Neuronal stem cell (in vitro differentiated cells): ENCODE results near the gene PRPF38A.

Experiments
- DNase-seq: peaks from one replicate; pipeline ENCODE4 v3.0.0-alpha.2; 2013; ENCODE audit warnings: low spot score
- H2AFZ ChIP-seq: one replicate; pipeline ENCODE4 v1.6.1; 2013; ENCODE audit warnings: mild to moderate bottlenecking, low read length, inconsistent platforms
- H2AK5ac ChIP-seq: 2 replicates; pipeline ENCODE4 v1.6.1; 2013; ENCODE audit warnings: low read depth, mild to moderate bottlenecking, inconsistent platforms, low read length, moderate library complexity, mixed read lengths
- H2BK120ac ChIP-seq: 2 replicates; pipeline ENCODE4 v1.6.1; 2013; ENCODE audit warnings: low read depth, mild to moderate bottlenecking, inconsistent platforms, low read length, moderate library complexity, mixed read lengths
- H2BK12ac ChIP-seq: one replicate; pipeline ENCODE4 v1.6.1; 2013; ENCODE audit warnings: low read length, inconsistent platforms
- H2BK15ac ChIP-seq: 2 replicates; pipeline ENCODE4 v1.6.1; 2013; ENCODE audit warnings: mild to moderate bottlenecking, low read length, inconsistent platforms, mixed read lengths
- H2BK5ac ChIP-seq: one replicate; pipeline ENCODE4 v1.6.1; 2013; ENCODE audit warnings: inconsistent platforms, mild to moderate bottlenecking, low read length, moderate library complexity
- H3K14ac ChIP-seq: one replicate; pipeline ENCODE4 v1.6.1; 2013; ENCODE audit warnings: low read length, inconsistent platforms
- H3K18ac ChIP-seq: 2 replicates; pipeline ENCODE4 v1.6.1; 2013; ENCODE audit warnings: low read length, inconsistent platforms
- H3K23ac ChIP-seq: 2 replicates; pipeline ENCODE4 v1.6.1; 2013; ENCODE audit warnings: low read depth, mild to moderate bottlenecking, mixed read lengths, low read length, inconsistent platforms; ENCODE audit not compliant: poor library complexity
- H3K27ac ChIP-seq: replicated peaks from 3 replicates; pipeline ENCODE4 v1.5.1; 2013; ENCODE audit warnings: low read length, inconsistent platforms
- H3K27me3 ChIP-seq, 3 experiments: 2 replicates each; pipeline ENCODE4 v1.6.1; 2013; ENCODE audit warnings: low read length in 3 of 3, mild to moderate bottlenecking in 2 of 3, inconsistent platforms in 1 of 3, low read depth in 1 of 3, mixed read lengths in 1 of 3, moderate library complexity in 1 of 3; ENCODE audit not compliant: control insufficient read depth in 3 of 3, insufficient read depth in 3 of 3
- H3K36me3 ChIP-seq, 2 donors: replicated peaks in 1 of 2; 2 replicates each; pipeline ENCODE4 v1.6.1; 2013; ENCODE audit warnings: low read length in 2 of 2; ENCODE audit not compliant: control insufficient read depth in 2 of 2, insufficient read depth in 2 of 2
- H3K4ac ChIP-seq: 2 replicates; pipeline ENCODE4 v1.6.1; 2013; ENCODE audit warnings: inconsistent platforms, mild to moderate bottlenecking, low read length, moderate library complexity
- H3K4me1 ChIP-seq, 2 donors: 1 replicate in 1 of 2; 2 replicates in 1 of 2; pipeline ENCODE4 v1.6.1; 2013; ENCODE audit warnings: low read length in 2 of 2, low read depth in 1 of 2; ENCODE audit not compliant: control insufficient read depth in 2 of 2, insufficient read depth in 1 of 2
- H3K4me2 ChIP-seq: one replicate; pipeline ENCODE4 v1.6.1; 2013; ENCODE audit warnings: mild to moderate bottlenecking, low read length, inconsistent platforms; ENCODE audit not compliant: insufficient read depth, poor library complexity, severe bottlenecking
- H3K4me3 ChIP-seq, 2 donors: 2 replicates each; pipeline ENCODE4 v1.5.1; 2013; ENCODE audit warnings: low read length in 2 of 2, mild to moderate bottlenecking in 2 of 2, inconsistent platforms in 1 of 2, moderate library complexity in 1 of 2
- H3K79me1 ChIP-seq: one replicate; pipeline ENCODE4 v1.6.1; 2013; ENCODE audit warnings: low read depth, mild to moderate bottlenecking, inconsistent platforms, low read length, moderate library complexity
- H3K9ac ChIP-seq: one replicate; pipeline ENCODE4 v1.6.1; 2013; ENCODE audit warnings: mild to moderate bottlenecking, low read depth, low read length, inconsistent platforms; ENCODE audit not compliant: poor library complexity
- H3K9me3 ChIP-seq, 2 donors: replicated peaks in 1 of 2; 2 replicates each; pipeline versions ENCODE3 to v1.6.1; 2013; ENCODE audit warnings: low read length in 2 of 2, mild to moderate bottlenecking in 2 of 2, inconsistent platforms in 1 of 2, low read depth in 1 of 2, mixed read lengths in 1 of 2, moderate library complexity in 1 of 2; ENCODE audit not compliant: control insufficient read depth in 2 of 2, insufficient read depth in 1 of 2
- H4K8ac ChIP-seq: one replicate; pipeline ENCODE4 v1.6.1; 2013; ENCODE audit warnings: low read depth, mild to moderate bottlenecking, inconsistent platforms, low read length, moderate library complexity
- H4K91ac ChIP-seq: one replicate; pipeline ENCODE4 v1.6.1; 2013; ENCODE audit warnings: low read length, low read depth, mild to moderate bottlenecking, inconsistent platforms; ENCODE audit not compliant: poor library complexity
- WGBS, 2 donors: extraction: QIAGEN DNeasy Blood & Tissue Kit; methylation state at CpG; one replicate each; pipeline ENCODE4 v1.1.7; 2013; ENCODE audit warnings: missing lambda C conversion rate in 2 of 2, mixed read lengths in 1 of 2; ENCODE audit not compliant: insufficient read length in 2 of 2, insufficient replicate concordance in 1 of 2; ENCODE audit errors: extremely low coverage in 2 of 2; 5-methylcytosine and 5-hydroxymethylcytosine counted together

The PRPF38A gene

DNA sequence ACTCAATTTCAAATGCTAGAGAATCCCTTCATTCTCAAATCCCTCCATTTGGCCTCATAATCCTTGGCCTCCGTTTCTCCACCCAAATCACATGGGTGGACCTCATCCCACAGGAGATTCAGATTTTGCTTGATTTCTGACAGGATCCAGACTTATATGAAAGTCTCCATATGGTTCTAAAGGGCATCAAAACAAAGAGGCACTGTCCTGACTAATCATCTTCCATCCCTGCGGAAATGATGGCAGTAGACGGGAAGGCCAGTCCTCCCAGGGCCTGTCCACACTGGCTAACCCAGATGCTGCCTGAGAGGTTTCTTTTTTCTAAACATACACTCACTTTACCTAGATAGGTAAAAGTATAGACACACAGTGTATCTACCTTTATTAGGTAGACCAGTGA, 19.0 kb upstream of the PRPF38A start:
- peaks cover 61 to 100% of the 10 kb centered on the region in 2 donors for H3K36me3 ChIP-seq
- H3K23ac ChIP-seq: no peak overlapping the region
- H3K4me3 ChIP-seq: no peak overlapping the region
- H3K27ac ChIP-seq: no peak overlapping the region
- H2BK12ac ChIP-seq: no peak overlapping the region
- no peaks in the 10 kb centered on the region for H3K79me1 ChIP-seq
- H2BK15ac ChIP-seq: no peak overlapping the region
- H3K9me3 ChIP-seq: no peaks in the 10 kb centered on the region
- H4K8ac ChIP-seq: no peak overlapping the region
- H4K91ac ChIP-seq: no peak overlapping the region
- no peak overlapping the region for H2BK120ac ChIP-seq
- no peak overlapping the region for H2BK5ac ChIP-seq
- no peak overlapping the region for H3K4ac ChIP-seq
- no peaks in the 10 kb centered on the region for H3K4me1 ChIP-seq
- no peak overlapping the region for H3K9ac ChIP-seq
- H2AK5ac ChIP-seq: no peak overlapping the region
- no peak overlapping the region for H3K14ac ChIP-seq
- H3K27me3 ChIP-seq: no peaks in the 10 kb centered on the region
- H3K18ac ChIP-seq: no peak overlapping the region
- DNase-seq: no peak
- no peak overlapping the region for H2AFZ ChIP-seq
- no peak overlapping the region for H3K4me2 ChIP-seq
- no CpG with 5 or more reads among the region's 3 CpGs for WGBS, 2 donors

DNA sequence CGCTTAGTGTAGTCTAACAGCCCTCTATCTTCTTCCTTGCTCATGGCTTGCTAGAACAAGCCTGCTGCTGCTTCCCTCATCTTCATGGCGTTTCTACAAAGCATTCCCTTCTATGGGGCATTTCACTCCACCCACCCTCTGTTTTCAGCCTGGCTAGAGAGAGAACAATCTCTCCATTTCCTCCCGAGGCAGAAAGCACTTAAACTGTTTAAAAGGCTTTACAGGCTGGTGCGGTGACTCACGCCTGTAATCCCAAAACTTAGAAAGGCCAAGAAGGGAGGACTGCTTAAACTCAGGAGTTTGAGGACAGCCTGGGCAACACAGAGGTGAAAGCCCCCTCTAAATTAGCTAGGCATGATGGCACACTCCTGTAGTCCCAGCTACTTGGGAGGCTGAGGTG, 17.9 kb upstream of the PRPF38A start:
- no peak overlapping the region for H4K91ac ChIP-seq
- H3K27me3 ChIP-seq: no peaks in the 10 kb centered on the region
- no CpG with 5 or more reads among the region's 5 CpGs for WGBS, 2 donors
- no peak overlapping the region for H3K4me2 ChIP-seq
- H3K18ac ChIP-seq: no peak overlapping the region
- no peak overlapping the region for H2AK5ac ChIP-seq
- no peak overlapping the region for H3K27ac ChIP-seq
- no peak overlapping the region for H2BK5ac ChIP-seq
- no peak overlapping the region for H2BK15ac ChIP-seq
- H3K14ac ChIP-seq: no peak overlapping the region
- peaks cover 54 to 94% of the 10 kb centered on the region in 2 donors for H3K36me3 ChIP-seq
- no peaks in the 10 kb centered on the region for H3K4me1 ChIP-seq
- H3K9ac ChIP-seq: no peak overlapping the region
- no peaks in the 10 kb centered on the region for H3K9me3 ChIP-seq
- H2BK12ac ChIP-seq: no peak overlapping the region
- H2AFZ ChIP-seq: no peak overlapping the region
- H3K79me1 ChIP-seq: no peaks in the 10 kb centered on the region
- DNase-seq: no peak
- no peak overlapping the region for H2BK120ac ChIP-seq
- H3K23ac ChIP-seq: no peak overlapping the region
- H3K4me3 ChIP-seq: no peak overlapping the region
- no peak overlapping the region for H3K4ac ChIP-seq
- H4K8ac ChIP-seq: no peak overlapping the region

DNA sequence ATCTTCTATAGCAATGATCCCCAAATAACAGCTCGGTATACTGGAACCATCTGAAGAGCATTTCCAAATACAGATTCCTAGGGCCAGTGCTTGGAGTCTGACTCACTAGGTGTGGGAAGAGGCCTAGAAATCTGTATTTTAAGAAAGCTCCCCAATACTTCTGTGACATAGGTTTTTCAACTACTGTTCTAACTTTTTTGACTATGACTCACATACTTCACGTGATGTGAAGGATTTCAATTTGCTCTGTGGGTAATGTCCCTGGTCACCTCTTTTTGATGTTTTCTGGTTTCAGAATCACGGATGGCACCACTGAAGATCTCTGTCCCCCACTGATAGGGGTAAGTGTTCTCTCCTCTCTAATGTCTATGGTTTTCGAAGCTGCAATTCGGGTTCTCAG, 11.2 kb upstream of the PRPF38A start:
- H3K4me1 ChIP-seq: no peaks in the 10 kb centered on the region
- H2BK12ac ChIP-seq: no peak overlapping the region
- no CpG with 5 or more reads among the region's 5 CpGs for whole genome bisulfite sequencing, 2 donors
- H3K27ac ChIP-seq: no peak overlapping the region
- H3K18ac ChIP-seq: no peak overlapping the region
- H2BK5ac ChIP-seq: no peak overlapping the region
- H4K8ac ChIP-seq: no peak overlapping the region
- no peak overlapping the region for H2AK5ac ChIP-seq
- no peak overlapping the region for H3K9ac ChIP-seq
- H2BK120ac ChIP-seq: no peak overlapping the region
- peaks cover 42 to 94% of the 10 kb centered on the region in 2 donors for H3K36me3 ChIP-seq
- no peak overlapping the region for H3K4ac ChIP-seq
- no peak overlapping the region for H2BK15ac ChIP-seq
- H3K9me3 ChIP-seq: no peaks in the 10 kb centered on the region
- DNase-seq: no peak
- H3K4me2 ChIP-seq: no peak overlapping the region
- H3K4me3 ChIP-seq: no peak overlapping the region
- no peak overlapping the region for H3K23ac ChIP-seq
- no peak overlapping the region for H4K91ac ChIP-seq
- no peak overlapping the region for H3K14ac ChIP-seq
- no peaks in the 10 kb centered on the region for H3K79me1 ChIP-seq
- H2AFZ ChIP-seq: no peak overlapping the region
- H3K27me3 ChIP-seq: no peaks in the 10 kb centered on the region

DNA sequence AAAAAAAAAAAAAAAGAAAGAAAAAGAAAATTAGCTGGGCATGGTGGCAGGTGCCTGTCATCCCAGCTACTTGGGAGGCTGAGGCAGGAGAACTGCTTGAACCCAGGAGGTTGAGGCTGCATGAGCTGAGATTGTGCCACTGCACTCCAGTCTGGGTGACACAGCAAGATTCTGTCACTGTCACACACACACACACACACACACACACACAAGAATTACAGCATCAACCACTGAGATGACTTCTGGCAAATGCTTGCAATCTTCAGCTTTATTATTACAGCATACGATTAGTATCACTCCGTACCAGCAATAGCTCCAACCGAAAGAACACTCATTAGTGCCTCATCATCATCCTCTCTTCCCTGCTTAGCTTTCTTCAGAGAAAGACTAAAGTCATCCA, 4.8 kb upstream of the PRPF38A start:
- no peak overlapping the region for H2AK5ac ChIP-seq
- H4K91ac ChIP-seq: no peak overlapping the region
- H3K4ac ChIP-seq: no peak overlapping the region
- H3K4me2 ChIP-seq: no peak overlapping the region
- H3K4me1 ChIP-seq: peaks cover 0 to 4% of the 10 kb centered on the region in 2 donors
- H3K18ac ChIP-seq: no peak overlapping the region
- no peak overlapping the region for H2BK12ac ChIP-seq
- H3K36me3 ChIP-seq: peaks cover 42 to 78% of the 10 kb centered on the region in 2 donors
- no CpG with 5 or more reads among the region's 3 CpGs for WGBS, 2 donors
- H3K4me3 ChIP-seq: no peak overlapping the region
- DNase-seq: no peak
- peaks cover 0 to 2% of the 10 kb centered on the region in 2 donors for H3K9me3 ChIP-seq
- H3K79me1 ChIP-seq: no peaks in the 10 kb centered on the region
- no peak overlapping the region for H2AFZ ChIP-seq
- no peak overlapping the region for H2BK15ac ChIP-seq
- H3K27ac ChIP-seq: no peak overlapping the region
- no peaks in the 10 kb centered on the region for H3K27me3 ChIP-seq
- no peak overlapping the region for H3K9ac ChIP-seq
- no peak overlapping the region for H3K14ac ChIP-seq
- no peak overlapping the region for H3K23ac ChIP-seq
- no peak overlapping the region for H2BK5ac ChIP-seq
- no peak overlapping the region for H4K8ac ChIP-seq
- no peak overlapping the region for H2BK120ac ChIP-seq
